ENCODE data around the gene UNC5C. TPM values are rescaled to one million over a fixed set of nuclear protein-coding genes. Genes with fewer than 3 reads are reported as not detected.

UNC5C gene
- total RNA-seq, 4 donors from 2014 or later, result 2.2 to 19.0 (median 2.5) TPM

DNA sequence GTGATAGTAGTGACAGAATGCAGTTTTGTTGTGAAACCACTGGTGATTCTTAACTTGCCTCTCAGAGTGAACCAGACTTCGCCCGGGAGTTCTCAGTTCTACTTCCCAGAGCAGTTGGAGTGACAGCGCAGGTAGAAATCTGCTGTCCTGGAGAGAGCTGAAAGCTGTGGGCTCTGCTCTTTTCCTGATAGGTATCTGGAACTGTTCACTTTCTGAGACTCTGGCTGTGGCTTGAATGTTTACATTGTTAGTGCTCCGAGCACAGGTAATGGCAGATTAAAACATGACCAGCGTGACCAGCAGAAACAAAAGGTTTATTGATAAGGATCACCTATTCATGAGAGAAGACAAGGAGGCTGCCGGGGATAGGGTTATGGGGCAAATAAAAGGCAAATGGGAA, 430.3 kb downstream of the UNC5C start:
- H3K27me3 ChIP-seq, result no peaks in the 10 kb centered on the region
- H3K9me3 ChIP-seq, result no peaks in the 10 kb centered on the region
- no peaks in the 10 kb centered on the region for H3K4me1 ChIP-seq
- H3K27ac ChIP-seq, result no peak overlapping the region
- no peak for DNase-seq
- H3K36me3 ChIP-seq, result no peaks in the 10 kb centered on the region
- TF ChIP-seq, protein P1, sequence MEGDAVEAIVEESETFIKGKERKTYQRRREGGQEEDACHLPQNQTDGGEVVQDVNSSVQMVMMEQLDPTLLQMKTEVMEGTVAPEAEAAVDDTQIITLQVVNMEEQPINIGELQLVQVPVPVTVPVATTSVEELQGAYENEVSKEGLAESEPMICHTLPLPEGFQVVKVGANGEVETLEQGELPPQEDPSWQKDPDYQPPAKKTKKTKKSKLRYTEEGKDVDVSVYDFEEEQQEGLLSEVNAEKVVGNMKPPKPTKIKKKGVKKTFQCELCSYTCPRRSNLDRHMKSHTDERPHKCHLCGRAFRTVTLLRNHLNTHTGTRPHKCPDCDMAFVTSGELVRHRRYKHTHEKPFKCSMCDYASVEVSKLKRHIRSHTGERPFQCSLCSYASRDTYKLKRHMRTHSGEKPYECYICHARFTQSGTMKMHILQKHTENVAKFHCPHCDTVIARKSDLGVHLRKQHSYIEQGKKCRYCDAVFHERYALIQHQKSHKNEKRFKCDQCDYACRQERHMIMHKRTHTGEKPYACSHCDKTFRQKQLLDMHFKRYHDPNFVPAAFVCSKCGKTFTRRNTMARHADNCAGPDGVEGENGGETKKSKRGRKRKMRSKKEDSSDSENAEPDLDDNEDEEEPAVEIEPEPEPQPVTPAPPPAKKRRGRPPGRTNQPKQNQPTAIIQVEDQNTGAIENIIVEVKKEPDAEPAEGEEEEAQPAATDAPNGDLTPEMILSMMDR (IDR thresholded peaks at IDR 0.05), result no peak
- TF ChIP-seq POLR2A (IDR thresholded peaks at IDR 0.05), result no peak
- no peak overlapping the region for H3K4me3 ChIP-seq

DNA sequence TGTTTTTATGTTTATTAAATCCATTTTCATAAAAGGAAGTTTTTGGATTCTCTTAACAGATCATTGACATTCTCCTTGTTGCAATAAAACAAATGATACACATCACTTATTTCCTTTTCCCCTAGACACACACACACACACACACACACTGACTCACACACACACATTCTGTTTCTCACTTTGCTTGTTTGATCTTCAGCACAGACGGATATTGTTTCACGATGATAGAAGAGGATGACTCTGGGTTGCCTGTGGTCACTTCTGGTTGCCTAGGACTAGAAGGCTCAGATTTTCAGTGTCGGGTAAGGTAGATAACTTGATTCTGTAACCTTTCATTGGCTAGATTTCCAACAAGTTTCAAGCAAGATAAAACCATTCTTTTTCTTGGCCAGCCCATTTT, 434.3 kb downstream of the UNC5C start:
- H3K27ac ChIP-seq, result no peak overlapping the region
- no peaks in the 10 kb centered on the region for H3K9me3 ChIP-seq
- no peaks in the 10 kb centered on the region for H3K36me3 ChIP-seq
- no peak overlapping the region for H3K4me3 ChIP-seq
- H3K27me3 ChIP-seq, result no peaks in the 10 kb centered on the region
- no peaks in the 10 kb centered on the region for H3K4me1 ChIP-seq
- DNase-seq, result no peak
- TF ChIP-seq, protein P1 (IDR thresholded peaks at IDR 0.05), result no peak
- no peak for TF ChIP-seq POLR2A (IDR thresholded peaks at IDR 0.05)
